Keratinocyte (primary cell): ENCODE results near the gene TXNRD1. TPM values are rescaled to one million over a fixed set of nuclear protein-coding genes. Genes with fewer than 3 reads are reported as not detected.
"Not testable (repeated sequence)": the region's sequence is repeated elsewhere in the genome, so short reads cannot be mapped to it uniquely, and the experiment has no call there.

Experiments
- DNase-seq: peaks from one replicate; pipeline ENCODE4 v3.0.0-alpha.2; 2011; ENCODE audit warnings: low read depth, missing footprints, low spot score
- FAIRE-seq: peaks from 2 replicates; lab custom pipeline; 2011; peaks lifted over from hg19 to GRCh38; lab: Jason Lieb, UNC
- H2AFZ ChIP-seq: 2 replicates; pipeline ENCODE4 v1.6.0; 2012; ENCODE audit warnings: low read length, control low read depth, inconsistent platforms; ENCODE audit not compliant: control insufficient read depth
- H3K27ac ChIP-seq: 2 replicates; pipeline ENCODE4 v1.5.1; 2011; ENCODE audit warnings: low read length; ENCODE audit not compliant: control insufficient read depth, insufficient read depth
- H3K27me3 ChIP-seq: 3 replicates; pipeline ENCODE4 v1.6.0; 2011; ENCODE audit warnings: low read length; ENCODE audit not compliant: control insufficient read depth, insufficient read depth; ENCODE audit errors: extremely low read depth
- H3K36me3 ChIP-seq, 2 experiments: 2 replicates in 1 of 2; 3 replicates in 1 of 2; pipeline ENCODE4 v1.5.1; 2011; ENCODE audit warnings: low read length in 2 of 2, mild to moderate bottlenecking in 1 of 2; ENCODE audit not compliant: control insufficient read depth in 2 of 2, insufficient read depth in 2 of 2; ENCODE audit errors: extremely low read depth in 1 of 2
- H3K4me1 ChIP-seq: 3 replicates; pipeline ENCODE4 v1.5.1; 2011; ENCODE audit warnings: low read length; ENCODE audit not compliant: control insufficient read depth, insufficient read depth; ENCODE audit errors: extremely low read depth
- H3K4me2 ChIP-seq: 3 replicates; pipeline ENCODE4 v1.6.0; 2011; ENCODE audit warnings: low read depth, low read length; ENCODE audit not compliant: control insufficient read depth, insufficient read depth; ENCODE audit errors: extremely low read depth
- H3K4me3 ChIP-seq, 3 experiments: fragments of 200-600 bp in 1 of 3; sonication (generic) in 1 of 3; 2 replicates in 2 of 3; 3 replicates in 1 of 3; pipeline ENCODE4 v1.5.1; 2011 to 2016; ENCODE audit warnings: low read length in 3 of 3, mild to moderate bottlenecking in 3 of 3, control low read depth in 2 of 3, inconsistent platforms in 1 of 3, low read depth in 1 of 3, mixed read lengths in 1 of 3, mixed run types in 1 of 3, moderate library complexity in 1 of 3; ENCODE audit not compliant: control insufficient read depth in 2 of 3, insufficient read depth in 2 of 3; ENCODE audit errors: extremely low read depth in 1 of 3
- H3K79me2 ChIP-seq: 2 replicates; pipeline ENCODE4 v1.6.0; 2012; ENCODE audit warnings: low read length; ENCODE audit not compliant: control insufficient read depth, insufficient read depth
- H3K9ac ChIP-seq: 3 replicates; pipeline ENCODE4 v1.6.0; 2011; ENCODE audit warnings: low read length; ENCODE audit not compliant: control insufficient read depth, insufficient read depth; ENCODE audit errors: extremely low read depth
- H3K9me1 ChIP-seq: 3 replicates; pipeline ENCODE4 v1.6.0; 2011; ENCODE audit warnings: low read length; ENCODE audit not compliant: control insufficient read depth, insufficient read depth; ENCODE audit errors: extremely low read depth
- H3K9me3 ChIP-seq: 2 replicates; pipeline ENCODE4 v1.5.1; 2012; ENCODE audit warnings: low read depth, low read length; ENCODE audit not compliant: control insufficient read depth
- H4K20me1 ChIP-seq: 3 replicates; pipeline ENCODE4 v1.6.0; 2011; ENCODE audit warnings: low read length; ENCODE audit not compliant: control insufficient read depth, insufficient read depth; ENCODE audit errors: extremely low read depth
- CTCF ChIP-seq, 3 experiments: IDR thresholded peaks in 1 of 3; conservative IDR thresholded peaks in 1 of 3; optimal IDR thresholded peaks in 1 of 3; 2 replicates in 2 of 3; 3 replicates in 1 of 3; pipeline versions ENCODE3 to v1.5.1; 2011; ENCODE audit warnings: low read length in 3 of 3, mild to moderate bottlenecking in 3 of 3, moderate library complexity in 2 of 3, control low read depth in 1 of 3, inconsistent platforms in 1 of 3; ENCODE audit not compliant: insufficient read depth in 2 of 3; ENCODE audit errors: extremely low read depth in 1 of 3
- EZH2 ChIP-seq: IDR thresholded peaks from one replicate; pipeline ENCODE4 v1.6.1; 2012; ENCODE audit warnings: inconsistent platforms, mild to moderate bottlenecking, low read length, moderate library complexity
- dilution Hi-C: fragments of 300-500 bp; cut with MboI; formaldehyde crosslinking; loops from one replicate; pipeline ENCODE4 v1.7.0; 2020; ENCODE audit warnings: low sequenced_read_pairs; ENCODE audit not compliant: extremely low pct_ligation_motif_present
- polyA plus RNA-seq, 5 experiments: library from polyadenylated mRNA; depleted of rRNA in 3 of 5; stranded (reverse) in 3 of 5; stranded (forward) in 1 of 5; unstranded in 1 of 5; fragments of >200 nt; gene quantifications; 1 replicate in 1 of 5; 2 replicates in 3 of 5; 3 replicates in 1 of 5; pipeline versions ENCODE4 v1.2.1 to v1.2.3, GENCODE V29; 2011 to 2012; ENCODE audit warnings: missing spikeins in 2 of 5, low read depth in 1 of 5, low replicate concordance in 1 of 5

TXNRD1 gene
- polyA plus RNA-seq, 1 donor (not counting 4 experiments of a cell fraction or from before 2014, with no cell fraction given), result 88.9 TPM

GRCh38 chr12:104329707-104330532 lies 114.3 kb downstream of the TXNRD1 start:
- Histone ChIP-seq H3K79me2 (peaks cover 13% of the 10 kb centered on the region), H3K4me2 (no peak overlapping the region), H3K4me3 (no peak overlapping the region), H3K9me3 (no peaks in the 10 kb centered on the region), H3K27ac (no peak overlapping the region), H3K27me3 (no peaks in the 10 kb centered on the region), H3K36me3 (peaks cover 22 to 26% of the 10 kb centered on the region in 2 experiments), H3K9ac (no peak overlapping the region), H4K20me1 (peaks cover 5% of the 10 kb centered on the region), H2AFZ (no peak overlapping the region), H3K4me1 (no peaks in the 10 kb centered on the region), H3K9me1 (no peaks in the 10 kb centered on the region)
- dilution Hi-C loops, result no loop called here
- DNase-seq (no peak), FAIRE-seq (no peak)
- TF ChIP-seq EZH2 (no peak), CTCF (optimal IDR thresholded peaks at IDR 0.05 in 1 of 3, IDR thresholded peaks at IDR 0.05 in 1 of 3, conservative IDR thresholded peaks at IDR 0.05 in 1 of 3; ENCODE audit: extremely low read depth in 1 of 3, insufficient read depth in 2 of 3, low read length in 3 of 3) (no peak)

- no peak overlapping the region for H3K9ac ChIP-seq
- H3K79me2 ChIP-seq, result peaks cover 13% of the 10 kb centered on the region
- TF ChIP-seq CTCF (optimal IDR thresholded peaks at IDR 0.05 in 1 of 3, IDR thresholded peaks at IDR 0.05 in 1 of 3, conservative IDR thresholded peaks at IDR 0.05 in 1 of 3; ENCODE audit: extremely low read depth in 1 of 3, insufficient read depth in 2 of 3, low read length in 3 of 3), result no peak
- no peak for TF ChIP-seq EZH2
- dilution Hi-C loops, result no loop called here
- no peaks in the 10 kb centered on the region for H3K9me1 ChIP-seq
- FAIRE-seq (no peak), DNase-seq (no peak)
- no peak overlapping the region for H3K27ac ChIP-seq
- no peaks in the 10 kb centered on the region for H3K9me3 ChIP-seq
- H3K4me1 ChIP-seq, result no peaks in the 10 kb centered on the region
- H3K4me2 ChIP-seq, result no peak overlapping the region
- peaks cover 5% of the 10 kb centered on the region for H4K20me1 ChIP-seq
- H3K4me3 ChIP-seq, result no peak overlapping the region
- no peaks in the 10 kb centered on the region for H3K27me3 ChIP-seq
- no peak overlapping the region for H2AFZ ChIP-seq
- H3K36me3 ChIP-seq, result peaks cover 24 to 25% of the 10 kb centered on the region in 2 experiments
These were observed 115.8 kb downstream of the TXNRD1 start for GRCh38 chr12:104331376-104331775.

- H3K9me3 ChIP-seq, H4K20me1 ChIP-seq, DNase-seq, H2AFZ ChIP-seq, H3K27me3 ChIP-seq, H3K4me2 ChIP-seq, H3K4me1 ChIP-seq, H3K4me3 ChIP-seq, H3K9ac ChIP-seq, H3K27ac ChIP-seq, dilution Hi-C loops, H3K9me1 ChIP-seq, FAIRE-seq: not testable (repeated sequence)
- H3K36me3 ChIP-seq, result peaks cover 27 to 28% of the 10 kb centered on the region in 2 experiments
- peaks cover 15% of the 10 kb centered on the region for H3K79me2 ChIP-seq
These were observed 116.7 kb downstream of the TXNRD1 start for GRCh38 chr12:104332273-104332672.
